H9 (cell line): ENCODE data around the gene TNIK. TPM values are rescaled to one million over a fixed set of nuclear protein-coding genes. Genes with fewer than 3 reads are reported as not detected.

Experiments used
- DNase-seq: peaks from one replicate; pipeline ENCODE4 v3.0.0-alpha.2; 2017
- H2AFZ ChIP-seq: one replicate; pipeline ENCODE4 v1.6.1; 2013; ENCODE audit warnings: mild to moderate bottlenecking, low read length, control low read depth, moderate library complexity
- H2AK5ac ChIP-seq: 2 replicates; pipeline ENCODE4 v1.6.1; 2013; ENCODE audit warnings: low read length, control low read depth, mixed read lengths; ENCODE audit not compliant: insufficient read length
- H2BK120ac ChIP-seq: one replicate; pipeline ENCODE4 v1.6.1; 2013; ENCODE audit warnings: low read depth, mild to moderate bottlenecking, low read length, control low read depth, inconsistent platforms; ENCODE audit not compliant: poor library complexity, severe bottlenecking
- H2BK12ac ChIP-seq: 2 replicates; pipeline ENCODE4 v1.6.1; 2013; ENCODE audit warnings: low read length, control low read depth, mixed read lengths, low read depth; ENCODE audit not compliant: insufficient read length
- H2BK15ac ChIP-seq: 2 replicates; pipeline ENCODE4 v1.6.1; 2013; ENCODE audit warnings: low read depth, low read length, control low read depth
- H2BK20ac ChIP-seq: one replicate; pipeline ENCODE4 v1.6.1; 2013; ENCODE audit warnings: low read depth, mild to moderate bottlenecking, low read length, control low read depth, inconsistent platforms; ENCODE audit not compliant: poor library complexity, severe bottlenecking
- H2BK5ac ChIP-seq: 2 replicates; pipeline ENCODE4 v1.6.1; 2013; ENCODE audit warnings: low read length, control low read depth, mixed read lengths; ENCODE audit not compliant: insufficient read length
- H3K14ac ChIP-seq: 2 replicates; pipeline ENCODE4 v1.6.1; 2013; ENCODE audit warnings: low read length, control low read depth; ENCODE audit not compliant: insufficient read depth
- H3K18ac ChIP-seq: 2 replicates; pipeline ENCODE4 v1.6.1; 2013; ENCODE audit warnings: low read depth, mild to moderate bottlenecking, mixed read lengths, low read length, control low read depth; ENCODE audit not compliant: insufficient read length
- H3K23ac ChIP-seq: 2 replicates; pipeline ENCODE4 v1.6.1; 2013; ENCODE audit warnings: low read length, control low read depth, mixed read lengths, low read depth; ENCODE audit not compliant: insufficient read length
- H3K23me2 ChIP-seq: 2 replicates; pipeline ENCODE4 v1.6.1; 2013; ENCODE audit warnings: low read depth, mild to moderate bottlenecking, mixed read lengths, low read length, control low read depth; ENCODE audit not compliant: insufficient read length, poor library complexity, severe bottlenecking
- H3K27ac ChIP-seq: 2 replicates; pipeline ENCODE4 v1.5.1; 2013; ENCODE audit warnings: low read length, control low read depth, mixed read lengths, low read depth; ENCODE audit not compliant: insufficient read length
- H3K27me3 ChIP-seq: 2 replicates; pipeline ENCODE4 v1.6.1; 2013; ENCODE audit warnings: low read length, control low read depth, inconsistent platforms; ENCODE audit not compliant: insufficient read depth
- H3K4ac ChIP-seq: 2 replicates; pipeline ENCODE4 v1.6.1; 2013; ENCODE audit warnings: low read depth, mild to moderate bottlenecking, control low read depth, inconsistent platforms, low read length, moderate library complexity
- H3K4me1 ChIP-seq: 2 replicates; pipeline ENCODE4 v1.6.1; 2013; ENCODE audit warnings: low read length, control low read depth, inconsistent platforms; ENCODE audit not compliant: insufficient read depth
- H3K4me2 ChIP-seq: 2 replicates; pipeline ENCODE4 v1.6.1; 2013; ENCODE audit warnings: low read length, control low read depth, mixed read lengths; ENCODE audit not compliant: insufficient read length, insufficient read depth
- H3K56ac ChIP-seq: 2 replicates; pipeline ENCODE4 v1.6.1; 2013; ENCODE audit warnings: low read depth, mild to moderate bottlenecking, mixed read lengths, low read length, control low read depth; ENCODE audit not compliant: insufficient read length
- H3K79me1 ChIP-seq: 2 replicates; pipeline ENCODE4 v1.6.1; 2013; ENCODE audit warnings: low read depth, mild to moderate bottlenecking, moderate library complexity, low read length, control low read depth, inconsistent platforms; ENCODE audit not compliant: insufficient read depth, poor library complexity, severe bottlenecking
- H3K79me2 ChIP-seq: 2 replicates; pipeline ENCODE4 v1.6.1; 2013; ENCODE audit warnings: low read length, control low read depth, inconsistent platforms; ENCODE audit not compliant: insufficient read depth
- H3K9ac ChIP-seq: 2 replicates; pipeline ENCODE4 v1.6.1; 2013; ENCODE audit warnings: low read length, control low read depth, mixed read lengths; ENCODE audit not compliant: insufficient read length; ENCODE audit errors: extremely low read depth
- H3K9me3 ChIP-seq: one replicate; pipeline ENCODE4 v1.6.1; 2013; ENCODE audit warnings: low read depth, low read length, inconsistent platforms; ENCODE audit not compliant: control insufficient read depth
- H3T11ph ChIP-seq: one replicate; pipeline ENCODE4 v1.6.1; 2013; ENCODE audit warnings: mild to moderate bottlenecking, low read length, control low read depth, inconsistent platforms
- H4K20me1 ChIP-seq: one replicate; pipeline ENCODE4 v1.6.1; 2013; ENCODE audit not compliant: control insufficient read depth, insufficient read length, insufficient read depth
- H4K5ac ChIP-seq: 2 replicates; pipeline ENCODE4 v1.6.1; 2013; ENCODE audit warnings: low read depth, mild to moderate bottlenecking, mixed read lengths, low read length, control low read depth; ENCODE audit not compliant: insufficient read length
- H4K8ac ChIP-seq: replicated peaks from 2 replicates; pipeline ENCODE4 v1.6.1; 2013; ENCODE audit warnings: low read length, control low read depth, mixed read lengths, low read depth; ENCODE audit not compliant: insufficient read length
- H4K91ac ChIP-seq: 2 replicates; pipeline ENCODE4 v1.6.1; 2013; ENCODE audit warnings: low read depth, mild to moderate bottlenecking, moderate library complexity, mixed read lengths, low read length, control low read depth; ENCODE audit not compliant: insufficient read length
- H3K27ac Mint-ChIP-seq, 3 experiments: 2 replicates in 2 of 3; 3 replicates in 1 of 3; pipeline ENCODE4 v1.8.0; 2020 to 2021; ENCODE audit warnings: mixed read lengths in 3 of 3, mild to moderate bottlenecking in 1 of 3, moderate library complexity in 1 of 3
- H3K27me3 Mint-ChIP-seq: 2 replicates; pipeline ENCODE4 v1.8.0; 2021; ENCODE audit warnings: low read depth, mild to moderate bottlenecking, moderate library complexity, mixed read lengths
- H3K36me3 Mint-ChIP-seq, 3 experiments: 2 replicates in 2 of 3; 3 replicates in 1 of 3; pipeline ENCODE4 v1.8.0; 2020 to 2021; ENCODE audit warnings: low read depth in 3 of 3, mixed read lengths in 3 of 3; ENCODE audit not compliant: insufficient read depth in 1 of 3
- H3K4me1 Mint-ChIP-seq, 2 experiments: 2 replicates each; pipeline ENCODE4 v1.8.0; 2020; ENCODE audit warnings: mixed read lengths in 2 of 2
- H3K4me3 Mint-ChIP-seq, 2 experiments: 2 replicates in 1 of 2; 3 replicates in 1 of 2; pipeline ENCODE4 v1.8.0; 2020 to 2021; ENCODE audit warnings: mild to moderate bottlenecking in 2 of 2, mixed read lengths in 2 of 2, moderate library complexity in 1 of 2
- H3K9me3 Mint-ChIP-seq, 2 experiments: 2 replicates in 1 of 2; 3 replicates in 1 of 2; pipeline ENCODE4 v1.8.0; 2020; ENCODE audit warnings: mild to moderate bottlenecking in 2 of 2, mixed read lengths in 2 of 2, moderate library complexity in 1 of 2
- total RNA-seq: library from RNA; stranded (reverse); gene quantifications from 2 replicates; pipeline ENCODE4 v1.2.1, GENCODE V29; 2021
- TF ChIP-seq, protein P1 (sequence below): fragments of 200-600 bp; sonication (generic); conservative IDR thresholded peaks from 3 replicates; pipeline ENCODE4 v1.8.0; 2021; ENCODE audit warnings: antibody characterized with exemption, mild to moderate bottlenecking

TNIK gene
- total RNA-seq, 1 experiment from 2014 or later = 15.9 TPM

GRCh38 chr3:171163101-171164066, 296.8 kb downstream of the TNIK start:
- no peak overlapping the region for H3T11ph ChIP-seq
- Mint-ChIP-seq H3K4me1 (peaks cover 19 to 23% of the 10 kb centered on the region in 2 experiments), H3K36me3 (peaks cover 13 to 37% (median 21%) of the 10 kb centered on the region in 3 experiments), H3K9me3 (peaks cover 6 to 8% of the 10 kb centered on the region in 2 experiments; a peak in 4 of 5 replicates), H3K27ac (no peak overlapping the region), H3K27me3 (no peaks in the 10 kb centered on the region), H3K4me3 (no peak overlapping the region)
- no peak overlapping the region for H3K18ac ChIP-seq
- no peak overlapping the region for H3K23ac ChIP-seq
- H3K56ac ChIP-seq = no peak overlapping the region
- no peak overlapping the region for H2BK5ac ChIP-seq
- no peak overlapping the region for H3K14ac ChIP-seq
- no peaks in the 10 kb centered on the region for H3K79me1 ChIP-seq
- H3K23me2 ChIP-seq = no peaks in the 10 kb centered on the region
- no peak overlapping the region for H4K91ac ChIP-seq
- DNase-seq = no peak
- no peaks in the 10 kb centered on the region for H4K20me1 ChIP-seq
- no peaks in the 10 kb centered on the region for H3K79me2 ChIP-seq
- no peak overlapping the region for H4K5ac ChIP-seq
- no peak overlapping the region for H2AK5ac ChIP-seq
- no peaks in the 10 kb centered on the region for H3K9me3 ChIP-seq
- no peak overlapping the region for H2BK15ac ChIP-seq
- H2AFZ ChIP-seq = no peak overlapping the region
- no peak overlapping the region for H3K4ac ChIP-seq
- H3K27ac ChIP-seq = no peak overlapping the region
- H4K8ac ChIP-seq = no peak overlapping the region
- H2BK120ac ChIP-seq = no peak overlapping the region
- H3K4me1 ChIP-seq = peaks cover 7% of the 10 kb centered on the region; the same call in 1 of the 2 replicates
- no peak overlapping the region for H2BK12ac ChIP-seq
- H3K9ac ChIP-seq = no peak overlapping the region
- TF ChIP-seq, protein P1, sequence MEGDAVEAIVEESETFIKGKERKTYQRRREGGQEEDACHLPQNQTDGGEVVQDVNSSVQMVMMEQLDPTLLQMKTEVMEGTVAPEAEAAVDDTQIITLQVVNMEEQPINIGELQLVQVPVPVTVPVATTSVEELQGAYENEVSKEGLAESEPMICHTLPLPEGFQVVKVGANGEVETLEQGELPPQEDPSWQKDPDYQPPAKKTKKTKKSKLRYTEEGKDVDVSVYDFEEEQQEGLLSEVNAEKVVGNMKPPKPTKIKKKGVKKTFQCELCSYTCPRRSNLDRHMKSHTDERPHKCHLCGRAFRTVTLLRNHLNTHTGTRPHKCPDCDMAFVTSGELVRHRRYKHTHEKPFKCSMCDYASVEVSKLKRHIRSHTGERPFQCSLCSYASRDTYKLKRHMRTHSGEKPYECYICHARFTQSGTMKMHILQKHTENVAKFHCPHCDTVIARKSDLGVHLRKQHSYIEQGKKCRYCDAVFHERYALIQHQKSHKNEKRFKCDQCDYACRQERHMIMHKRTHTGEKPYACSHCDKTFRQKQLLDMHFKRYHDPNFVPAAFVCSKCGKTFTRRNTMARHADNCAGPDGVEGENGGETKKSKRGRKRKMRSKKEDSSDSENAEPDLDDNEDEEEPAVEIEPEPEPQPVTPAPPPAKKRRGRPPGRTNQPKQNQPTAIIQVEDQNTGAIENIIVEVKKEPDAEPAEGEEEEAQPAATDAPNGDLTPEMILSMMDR = peak; percentile 84
- no peak overlapping the region for H2BK20ac ChIP-seq
- H3K4me2 ChIP-seq = no peak overlapping the region
- H3K27me3 ChIP-seq = no peaks in the 10 kb centered on the region
